Measurements from ENCODE around the gene RGL4.

The RGL4 gene

GRCh38 chr22:23692598-23693291, 1.9 kb downstream of the RGL4 start:
- peaks cover 14% of the 10 kb centered on the region for H3K4me1 ChIP-seq (ENCODE audit: control insufficient read depth, low read length)
- no peak overlapping the region for H3K4me2 ChIP-seq (ENCODE audit: low read length)
- no peaks in the 10 kb centered on the region for H3K9me2 ChIP-seq (replicated peaks; ENCODE audit: control insufficient read depth, low read length)
- no peaks in the 10 kb centered on the region for H3K9me3 ChIP-seq (ENCODE audit: control insufficient read depth, insufficient read depth, low read length)
- H3K27ac ChIP-seq (ENCODE audit: low read depth, low read length) = no peak overlapping the region
- no peaks in the 10 kb centered on the region for H3F3A ChIP-seq (ENCODE audit: control insufficient read depth, insufficient read depth)
- H3K36me3 ChIP-seq (ENCODE audit: control insufficient read depth, low read length) = peaks cover 23% of the 10 kb centered on the region
- no peaks in the 10 kb centered on the region for H3K27me3 ChIP-seq (ENCODE audit: control insufficient read depth, low read length)
- H3K4me3 ChIP-seq (ENCODE audit: low read length) = no peak overlapping the region
- H3K79me2 ChIP-seq (ENCODE audit: control insufficient read depth, low read length) = no peaks in the 10 kb centered on the region
- H4K20me1 ChIP-seq (ENCODE audit: control insufficient read depth, insufficient read depth, low read depth, low read length) = no peaks in the 10 kb centered on the region
- TF ChIP-seq CTCF (IDR thresholded peaks at IDR 0.05; ENCODE audit: low read depth, low read length, poor library complexity, severe bottlenecking) (no peak), EZH2phosphoT487 (IDR thresholded peaks at IDR 0.05; ENCODE audit: borderline replicate concordance, low read length) (no peak)

GRCh38 chr22:23693979-23694680, 3.3 kb downstream of the RGL4 start:
- H3K79me2 ChIP-seq (ENCODE audit: control insufficient read depth, low read length) = no peaks in the 10 kb centered on the region
- peaks cover 14% of the 10 kb centered on the region for H3K4me1 ChIP-seq (ENCODE audit: control insufficient read depth, low read length)
- no peaks in the 10 kb centered on the region for H3K9me3 ChIP-seq (ENCODE audit: control insufficient read depth, insufficient read depth, low read length)
- no peaks in the 10 kb centered on the region for H3K27me3 ChIP-seq (ENCODE audit: control insufficient read depth, low read length)
- no peak overlapping the region for H3K4me2 ChIP-seq (ENCODE audit: low read length)
- H4K20me1 ChIP-seq (ENCODE audit: control insufficient read depth, insufficient read depth, low read depth, low read length) = no peaks in the 10 kb centered on the region
- H3F3A ChIP-seq (ENCODE audit: control insufficient read depth, insufficient read depth) = no peaks in the 10 kb centered on the region
- TF ChIP-seq CTCF (IDR thresholded peaks at IDR 0.05; ENCODE audit: low read depth, low read length, poor library complexity, severe bottlenecking) (no peak), EZH2phosphoT487 (IDR thresholded peaks at IDR 0.05; ENCODE audit: borderline replicate concordance, low read length) (no peak)
- no peaks in the 10 kb centered on the region for H3K9me2 ChIP-seq (replicated peaks; ENCODE audit: control insufficient read depth, low read length)
- no peak overlapping the region for H3K27ac ChIP-seq (ENCODE audit: low read depth, low read length)
- H3K4me3 ChIP-seq (ENCODE audit: low read length) = no peak overlapping the region
- H3K36me3 ChIP-seq (ENCODE audit: control insufficient read depth, low read length) = peaks cover 33% of the 10 kb centered on the region

DNA sequence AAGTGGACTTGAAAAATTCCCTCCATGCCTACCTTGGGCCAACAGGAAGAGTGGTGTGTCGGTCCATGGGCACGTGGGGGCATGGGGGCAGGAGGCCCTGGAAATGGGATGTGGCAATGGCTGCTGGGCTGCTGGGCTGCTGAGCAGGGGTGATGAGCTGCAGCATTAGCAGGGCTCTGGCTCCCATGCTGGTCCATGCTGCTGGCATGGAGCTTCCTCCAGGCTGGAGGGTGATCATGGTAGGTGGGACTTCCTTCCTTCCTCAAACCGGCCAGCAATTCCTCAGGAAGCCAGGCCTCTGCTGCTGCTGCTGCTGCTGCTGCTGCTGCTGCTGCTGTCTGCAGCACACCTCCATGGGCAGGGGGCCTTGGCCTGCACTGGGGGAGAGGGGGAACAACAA, 4.3 kb downstream of the RGL4 start:
- Histone ChIP-seq H3K27ac (ENCODE audit: low read depth, low read length) (no peak overlapping the region), H4K20me1 (ENCODE audit: control insufficient read depth, insufficient read depth, low read depth, low read length) (no peaks in the 10 kb centered on the region), H3K4me1 (ENCODE audit: control insufficient read depth, low read length) (peaks cover 14% of the 10 kb centered on the region), H3K9me2 (replicated peaks; ENCODE audit: control insufficient read depth, low read length) (no peaks in the 10 kb centered on the region), H3K4me2 (ENCODE audit: low read length) (no peak overlapping the region), H3K36me3 (ENCODE audit: control insufficient read depth, low read length) (peaks cover 44% of the 10 kb centered on the region), H3K4me3 (ENCODE audit: low read length) (no peak overlapping the region), H3F3A (ENCODE audit: control insufficient read depth, insufficient read depth) (no peaks in the 10 kb centered on the region; the same call in 1 of the 2 replicates), H3K9me3 (ENCODE audit: control insufficient read depth, insufficient read depth, low read length) (no peaks in the 10 kb centered on the region), H3K27me3 (ENCODE audit: control insufficient read depth, low read length) (no peaks in the 10 kb centered on the region), H3K79me2 (ENCODE audit: control insufficient read depth, low read length) (no peaks in the 10 kb centered on the region)
- TF ChIP-seq EZH2phosphoT487 (IDR thresholded peaks at IDR 0.05; ENCODE audit: borderline replicate concordance, low read length) = no peak
- TF ChIP-seq CTCF (IDR thresholded peaks at IDR 0.05; ENCODE audit: low read depth, low read length, poor library complexity, severe bottlenecking) = no peak

All from DOHH2 (cell line).